ENCODE data around the gene FIS1.

Gene FIS1

DNA sequence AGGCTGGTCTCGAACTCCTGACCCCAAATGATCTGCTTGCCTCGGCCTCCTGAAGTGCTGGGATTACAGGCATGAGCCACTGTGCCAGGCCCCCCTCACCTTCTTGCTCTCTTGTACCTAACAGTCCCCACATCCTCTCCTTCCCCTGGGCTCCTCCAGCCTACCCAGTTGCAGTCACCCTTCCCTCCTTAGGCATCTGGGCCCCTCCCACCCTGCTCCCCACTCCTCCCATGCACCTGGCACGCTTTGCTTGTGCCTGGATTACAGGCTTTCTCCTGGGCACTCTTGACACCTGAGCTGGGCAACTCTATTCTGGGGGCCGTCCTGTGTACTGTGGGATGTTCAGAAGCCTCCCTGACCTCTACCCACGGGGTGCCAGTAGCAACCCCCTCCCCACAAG, 10.2 kb downstream of the FIS1 start:
- no peak for DNase-seq (ENCODE audit: low spot score)

DNA sequence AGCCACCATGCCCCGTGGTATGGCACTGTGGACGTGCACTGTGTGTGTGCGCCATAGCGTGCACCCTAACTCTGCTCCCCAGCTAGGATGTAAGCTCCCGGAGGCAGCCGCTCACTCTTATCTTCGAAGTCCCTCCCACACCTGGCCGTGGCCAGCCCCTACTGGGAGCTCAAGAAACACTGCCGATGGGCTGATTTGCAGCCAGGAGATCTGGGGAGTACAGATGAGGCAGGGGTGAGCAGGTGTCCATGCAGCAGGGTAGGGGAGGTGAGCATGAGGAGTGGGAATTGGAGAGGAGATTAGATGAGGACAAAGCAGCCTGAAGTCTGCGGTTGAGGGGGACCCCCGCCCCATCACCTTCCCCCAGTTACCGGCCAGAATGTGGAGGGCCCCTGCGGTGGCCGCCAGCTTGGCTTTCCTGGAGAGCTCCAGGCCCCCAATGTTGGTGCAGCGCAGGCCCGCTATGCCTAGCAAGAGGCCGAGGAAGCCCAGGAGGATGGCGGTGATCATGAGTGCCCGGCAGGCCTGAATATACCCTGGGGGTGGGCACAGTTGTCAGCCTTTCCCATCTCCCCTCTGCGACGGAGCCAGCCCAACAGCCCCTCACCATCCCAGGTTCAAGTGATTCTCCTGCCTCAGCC, 10.9 kb downstream of the FIS1 start:
- DNase-seq (ENCODE audit: low spot score), result no peak

DNA sequence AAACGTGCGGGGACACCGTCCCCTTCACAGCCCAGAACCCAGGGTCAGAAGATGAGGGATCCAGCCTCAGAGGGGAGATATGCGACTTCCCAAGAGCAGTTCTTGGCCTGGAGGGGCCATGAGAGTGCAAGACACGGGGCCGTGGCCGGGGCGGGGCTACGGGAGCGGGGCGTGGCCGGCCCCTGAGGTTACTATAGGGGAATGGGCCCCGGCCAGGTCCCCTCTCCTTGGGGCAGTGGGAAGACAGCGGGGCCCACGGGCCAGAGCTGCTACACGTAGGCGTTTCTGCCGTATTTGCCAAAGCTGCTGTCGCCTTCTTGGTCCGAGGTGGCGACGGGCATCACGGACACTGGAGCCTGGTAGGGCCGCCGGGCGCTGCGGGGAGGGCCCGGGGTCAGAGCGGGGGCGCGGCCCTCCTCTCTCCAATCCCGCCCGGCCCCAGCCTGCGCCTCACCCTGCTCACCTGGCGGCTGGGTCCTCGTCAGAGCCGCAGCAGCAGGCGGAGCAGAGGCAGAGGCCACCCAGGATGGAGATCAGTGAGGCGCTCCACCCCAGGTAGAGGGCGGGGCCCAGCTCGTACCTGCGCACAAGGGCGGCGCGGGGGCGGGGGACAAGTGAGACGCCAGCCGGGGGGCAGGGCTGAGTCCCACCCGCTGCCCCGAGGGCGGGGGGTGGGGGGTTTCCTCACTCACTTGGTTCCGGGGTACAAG, 12.6 kb downstream of the FIS1 start:
- no peak for DNase-seq (ENCODE audit: low spot score)

DNA sequence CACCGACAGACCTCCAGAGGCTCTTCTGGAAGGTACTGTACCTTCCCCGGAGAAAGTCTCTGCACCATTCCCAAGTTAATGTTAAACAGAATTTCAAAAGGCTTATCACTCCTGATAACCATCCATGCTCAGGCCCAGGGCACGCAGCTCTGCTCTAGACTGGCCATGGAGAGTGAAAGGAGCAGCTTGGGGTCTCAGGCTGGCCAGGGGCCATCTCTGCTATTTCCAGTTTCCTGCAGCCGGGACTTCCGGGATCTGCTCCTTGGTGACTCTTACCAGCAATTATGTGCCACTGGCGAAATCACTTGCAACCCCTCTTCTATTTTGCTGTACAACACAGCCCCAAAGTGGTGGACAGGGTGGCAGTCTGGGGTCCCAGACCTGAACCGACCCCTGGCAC, 13.2 kb downstream of the FIS1 start:
- no peak for DNase-seq (ENCODE audit: low spot score)

DNA sequence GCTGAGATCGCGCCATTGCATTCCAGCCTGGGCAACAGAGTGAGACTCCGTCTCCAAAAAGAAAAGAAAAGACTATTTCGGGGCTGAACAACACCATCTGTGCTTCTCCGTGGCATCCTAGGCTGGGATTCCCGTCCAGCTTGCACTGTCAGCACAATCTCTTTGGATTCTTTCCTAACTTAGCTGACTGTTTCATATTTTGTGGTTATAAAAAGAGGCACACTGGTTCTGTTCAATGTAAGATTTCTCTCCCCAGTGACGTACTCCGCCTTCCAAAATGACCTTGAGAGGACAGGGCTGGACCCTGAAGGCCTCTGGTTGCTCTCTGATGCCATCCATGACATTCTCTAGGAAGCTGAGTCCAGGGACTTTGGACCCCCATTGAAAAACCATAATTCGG, 18.2 kb downstream of the FIS1 start:
- no peak for DNase-seq (ENCODE audit: low spot score)

DNA sequence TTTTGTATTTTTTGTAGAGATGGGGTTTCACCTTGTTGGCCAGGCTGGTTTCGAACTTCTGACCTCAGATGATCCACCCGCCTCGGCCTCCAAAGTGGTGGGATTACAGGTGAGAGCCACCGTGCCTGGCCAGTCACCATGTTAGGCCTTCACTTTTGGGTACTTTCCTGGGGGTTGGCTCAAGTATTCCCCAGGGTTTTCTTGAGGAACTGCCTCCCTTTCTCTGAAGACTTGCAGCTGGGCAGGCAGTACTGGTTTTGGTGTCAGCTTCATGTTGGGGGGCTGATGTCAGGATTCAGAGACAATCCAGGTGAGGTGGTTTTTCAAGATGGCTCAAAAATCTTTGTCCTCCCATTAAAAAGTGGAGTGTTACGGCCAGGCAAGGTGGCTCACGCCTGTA, 19.2 kb downstream of the FIS1 start:
- DNase-seq (ENCODE audit: low spot score), result no peak

DNA sequence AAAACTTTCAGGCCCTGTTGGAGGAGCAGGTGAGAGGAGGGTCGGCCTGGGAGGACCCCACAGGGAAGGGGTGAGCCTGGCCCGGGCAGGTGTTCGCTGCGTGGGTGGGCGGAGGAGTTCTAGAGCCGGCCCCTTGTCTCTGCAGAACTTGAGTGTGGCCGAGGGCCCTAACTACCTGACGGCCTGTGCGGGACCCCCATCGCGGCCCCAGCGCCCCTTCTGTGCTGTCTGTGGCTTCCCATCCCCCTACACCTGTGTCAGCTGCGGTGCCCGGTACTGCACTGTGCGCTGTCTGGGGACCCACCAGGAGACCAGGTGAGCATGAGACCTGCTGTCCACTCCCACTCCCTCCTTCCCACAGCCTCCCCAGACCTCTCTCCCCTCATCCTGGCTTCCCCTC, 21.4 kb downstream of the FIS1 start:
- DNase-seq (ENCODE audit: low spot score), result no peak

DNA sequence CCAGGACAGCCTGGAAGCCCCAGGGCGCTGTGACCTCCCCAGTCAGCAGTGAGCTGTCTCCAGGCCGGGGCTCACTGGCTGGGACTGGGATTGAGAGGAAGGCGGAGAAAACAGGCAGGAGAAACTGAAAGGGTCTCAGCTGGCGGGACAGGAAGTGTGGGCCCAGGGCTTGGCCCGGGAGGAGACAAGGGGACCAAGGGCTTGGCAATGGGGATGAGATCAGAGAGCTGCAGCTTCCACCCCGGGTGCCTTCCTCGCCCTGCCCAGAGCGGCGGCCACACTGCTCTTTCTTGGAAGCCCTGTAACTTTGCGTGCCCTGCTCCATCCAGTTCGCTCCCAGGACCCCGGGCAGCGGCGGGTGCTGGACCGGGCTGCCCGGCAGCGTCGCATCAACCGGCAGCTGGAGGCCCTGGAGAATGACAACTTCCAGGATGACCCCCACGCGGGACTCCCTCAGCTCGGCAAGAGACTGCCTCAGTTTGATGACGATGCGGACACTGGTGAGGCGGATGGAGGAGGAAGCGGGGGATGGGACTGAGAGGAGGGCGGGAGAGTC, 22.5 kb downstream of the FIS1 start:
- no peak for DNase-seq (ENCODE audit: low spot score)

DNA sequence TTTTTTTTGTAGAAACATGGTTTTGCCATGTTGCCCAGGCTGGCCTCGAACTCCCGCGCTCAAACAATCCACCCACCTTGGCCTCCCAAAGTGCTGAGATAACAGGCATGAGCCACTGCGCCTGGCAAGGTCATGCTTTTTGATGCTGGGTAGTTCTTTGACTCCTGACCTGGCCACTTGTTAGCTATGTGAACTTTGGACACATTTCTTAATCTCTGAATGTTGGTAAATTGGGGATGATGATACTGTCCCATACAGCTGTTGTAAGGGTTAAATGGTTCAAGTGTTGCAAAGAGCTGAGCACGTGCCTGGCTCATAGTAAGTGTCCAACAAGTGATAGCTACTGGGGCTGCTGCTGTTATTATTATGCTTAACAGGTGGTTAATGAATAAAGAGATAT, 24.6 kb downstream of the FIS1 start:
- DNase-seq (ENCODE audit: low spot score), result no peak

DNA sequence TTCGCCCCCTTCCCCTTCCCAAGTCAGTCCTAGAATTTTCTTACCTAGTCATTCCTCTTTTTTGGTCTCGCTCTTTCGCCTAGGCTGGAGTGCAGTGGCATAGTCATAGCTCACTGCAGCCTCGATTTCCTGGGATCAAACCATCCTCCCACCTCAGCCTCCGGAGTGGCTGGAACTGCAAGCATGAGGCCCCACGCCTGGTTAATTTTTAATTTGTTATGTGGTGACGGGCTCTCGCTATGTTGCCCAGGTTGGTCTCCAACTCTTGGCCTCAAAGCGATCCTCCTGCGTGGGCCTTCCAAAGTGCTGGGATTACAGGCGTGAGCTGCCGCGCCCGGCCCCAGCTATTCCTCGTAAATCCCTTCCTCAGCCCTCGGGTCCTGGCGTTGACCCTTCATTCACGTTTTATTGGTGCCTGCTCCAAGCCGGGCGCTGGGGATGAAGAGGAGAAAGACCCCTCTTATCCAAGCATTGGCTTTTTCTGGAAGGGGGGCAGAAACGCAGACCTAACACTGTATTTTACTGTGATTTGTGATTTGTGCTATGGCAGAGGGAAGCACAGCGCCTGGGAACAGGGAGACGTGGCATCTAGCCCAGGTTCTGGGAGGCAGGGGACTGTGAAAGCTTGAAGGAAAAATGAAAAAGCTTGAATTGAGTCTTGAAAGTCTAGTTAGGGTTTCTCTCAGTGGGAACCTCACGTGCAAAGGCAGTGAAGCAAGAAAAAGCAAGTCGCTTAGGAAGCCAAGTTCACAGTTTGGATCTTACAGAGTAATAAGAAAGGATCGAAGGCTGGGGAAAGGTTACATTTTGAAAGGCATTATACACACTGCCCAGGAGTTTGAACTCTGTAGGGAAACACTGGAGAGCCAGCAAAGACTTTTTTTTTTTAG, 26.4 kb downstream of the FIS1 start:
- DNase-seq (ENCODE audit: low spot score), result no peak

DNA sequence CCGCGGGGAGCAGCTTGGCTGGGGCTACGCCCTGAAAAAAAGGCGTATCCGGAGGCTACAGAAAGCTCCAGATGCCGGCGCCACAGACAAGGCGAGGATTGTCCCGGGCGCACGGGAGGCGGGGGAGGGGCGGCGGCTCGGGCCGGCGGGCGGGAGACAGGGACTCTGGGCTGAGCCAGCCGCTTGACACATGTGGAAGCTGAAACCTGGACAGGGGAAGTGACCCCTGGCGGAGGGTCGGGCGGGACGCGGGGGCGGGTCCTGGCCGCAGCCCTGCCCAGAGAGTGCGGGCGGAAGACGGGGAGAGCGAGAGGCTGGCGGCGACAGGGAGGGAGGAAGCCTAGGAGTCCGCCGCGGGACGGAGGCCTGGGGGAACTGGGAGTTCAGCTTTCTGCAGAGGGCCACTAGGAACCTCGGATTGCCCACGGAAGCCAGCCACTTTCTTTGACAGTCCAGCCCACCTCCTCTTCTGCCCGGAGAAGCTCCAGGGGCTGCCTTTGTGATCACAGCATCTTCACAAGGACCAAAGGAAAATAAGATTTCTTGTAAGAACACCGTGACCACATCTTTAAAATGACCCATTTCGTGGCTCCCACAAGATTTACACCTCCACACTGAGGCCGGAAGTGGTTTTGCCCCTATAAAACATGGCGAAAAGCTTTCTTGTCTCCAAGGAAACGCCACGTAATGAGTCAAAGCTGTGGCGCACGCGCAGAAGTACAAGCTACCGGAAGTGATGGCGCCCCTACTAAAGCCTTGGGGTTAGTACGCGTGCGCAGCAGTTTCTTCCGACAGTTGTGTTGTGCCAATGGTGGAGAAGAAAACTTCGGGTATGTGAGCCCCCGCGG, 27.3 kb downstream of the FIS1 start, which contains the start of the genes PLOD3 and ZNHIT1:
TSS of gene PLOD3 (minus strand) at position 194 of the 848 bp plus-strand sequence. CDS start 307 bp downstream, outside the sequence.
TSS of gene ZNHIT1 (plus strand) at position 778 of the 848 bp plus-strand sequence. CDS start at position 809, 31 bp downstream.
- peak; percentile 98 for DNase-seq (ENCODE audit: low spot score)

DNA sequence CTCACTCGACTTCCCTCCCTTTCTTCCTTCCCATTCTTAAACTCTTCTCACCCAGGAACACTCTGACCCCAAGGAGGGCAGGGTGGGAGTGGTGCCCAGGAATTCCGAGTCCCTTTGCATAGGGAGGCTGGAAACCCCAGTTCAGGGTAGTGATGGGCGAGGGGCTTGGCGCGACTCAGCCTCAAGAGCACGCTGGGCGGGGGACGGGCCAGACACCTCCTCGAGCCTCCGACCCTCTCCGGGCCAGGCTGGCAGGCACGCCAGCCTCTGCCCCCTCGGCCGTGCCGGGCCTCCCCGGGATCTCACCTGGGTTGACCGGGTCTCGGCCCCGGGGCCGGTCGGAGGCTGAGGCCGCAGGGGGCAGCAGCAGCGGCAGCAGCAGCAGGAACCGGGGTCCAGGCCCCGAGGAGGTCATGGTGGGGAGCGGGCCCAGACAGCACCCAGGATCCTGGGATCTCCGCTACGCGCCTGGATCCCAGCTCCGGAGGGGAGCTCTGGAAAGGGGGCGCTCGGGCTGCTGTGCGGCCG, 28.0 kb downstream of the FIS1 start:
- peak; percentile 28 for DNase-seq (ENCODE audit: low spot score)

DNA sequence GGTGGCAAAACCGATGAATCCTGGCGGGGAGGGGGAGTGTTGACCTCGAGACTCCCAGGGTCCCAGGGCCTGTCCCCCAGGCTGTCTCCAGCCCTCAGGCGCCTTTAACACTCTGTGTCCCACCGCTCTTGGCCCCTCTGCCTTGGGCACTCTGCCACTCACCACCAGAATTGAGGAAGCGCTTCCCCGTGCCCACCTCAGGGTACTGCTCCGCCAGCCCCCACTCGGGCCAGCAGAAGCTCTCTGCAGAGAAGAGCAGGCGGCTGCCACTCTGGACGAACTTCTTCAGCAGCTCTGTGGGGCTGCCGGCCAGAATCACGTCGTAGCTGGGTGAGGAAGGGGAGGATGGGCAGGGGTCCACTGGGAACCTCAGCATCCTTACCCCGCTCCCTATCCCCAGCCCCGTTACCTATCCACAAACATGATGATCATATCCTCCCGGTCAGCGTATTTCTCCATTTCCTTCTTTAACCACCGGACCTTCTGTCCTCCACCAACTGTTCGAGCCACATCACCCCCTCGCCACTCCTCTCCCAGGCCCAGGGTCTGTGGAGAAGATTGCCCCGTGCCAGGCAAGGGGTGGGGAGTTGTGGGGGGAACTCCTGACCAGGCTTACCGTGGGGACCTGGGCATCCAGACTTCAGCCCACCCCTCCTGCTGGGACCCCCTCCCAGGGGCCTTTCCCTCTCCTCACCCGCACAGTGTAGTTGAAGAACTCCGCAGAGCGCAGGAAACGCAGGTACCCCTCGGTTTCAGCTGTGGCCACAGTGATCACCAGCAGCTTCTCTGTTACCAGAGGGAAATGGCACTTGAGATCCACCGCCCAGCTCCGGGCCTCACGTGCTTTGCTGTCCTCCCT, 28.7 kb downstream of the FIS1 start:
- no peak for DNase-seq (ENCODE audit: low spot score)

DNA sequence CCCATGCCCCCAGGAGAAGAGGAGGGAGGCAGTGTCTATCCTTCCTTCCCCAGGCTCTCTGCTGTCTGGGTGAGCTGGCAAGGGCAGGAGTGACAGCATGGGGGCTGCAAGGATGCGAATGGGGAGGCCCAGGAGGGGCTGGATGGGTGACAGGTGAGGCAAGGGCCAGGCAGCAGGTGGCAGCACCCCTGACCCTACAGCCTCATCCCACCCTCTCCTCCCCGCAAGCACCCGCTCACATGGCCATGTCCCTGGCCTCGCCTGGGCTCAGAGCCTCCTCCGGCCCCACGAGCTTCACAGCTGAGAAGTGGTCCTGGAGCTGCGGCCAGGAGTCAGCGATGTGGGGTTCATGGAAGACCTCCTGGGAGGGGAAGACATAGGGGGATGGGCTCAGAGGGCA, 32.9 kb downstream of the FIS1 start:
- DNase-seq (ENCODE audit: low spot score), result no peak

DNA sequence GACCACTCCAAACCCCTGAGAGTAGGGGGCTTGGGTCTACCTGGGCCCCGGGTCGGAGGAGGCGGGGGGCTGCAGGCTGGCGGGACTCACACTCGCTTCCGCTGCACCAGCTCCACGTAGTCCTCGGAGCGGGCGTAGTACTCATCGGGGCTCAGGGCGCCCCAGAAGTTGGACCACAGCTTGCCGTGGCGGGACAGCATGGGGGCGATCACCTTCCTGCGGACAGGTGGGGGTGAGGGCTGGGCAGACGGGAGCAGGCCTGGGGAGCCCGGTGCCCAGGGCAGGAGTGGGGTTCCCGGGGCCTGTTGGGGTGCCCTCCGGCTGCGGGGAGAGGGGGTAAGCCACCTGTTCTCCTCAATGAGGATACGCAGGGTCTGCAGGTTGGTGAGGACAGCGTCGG, 33.4 kb downstream of the FIS1 start:
- DNase-seq (ENCODE audit: low spot score), result no peak

DNA sequence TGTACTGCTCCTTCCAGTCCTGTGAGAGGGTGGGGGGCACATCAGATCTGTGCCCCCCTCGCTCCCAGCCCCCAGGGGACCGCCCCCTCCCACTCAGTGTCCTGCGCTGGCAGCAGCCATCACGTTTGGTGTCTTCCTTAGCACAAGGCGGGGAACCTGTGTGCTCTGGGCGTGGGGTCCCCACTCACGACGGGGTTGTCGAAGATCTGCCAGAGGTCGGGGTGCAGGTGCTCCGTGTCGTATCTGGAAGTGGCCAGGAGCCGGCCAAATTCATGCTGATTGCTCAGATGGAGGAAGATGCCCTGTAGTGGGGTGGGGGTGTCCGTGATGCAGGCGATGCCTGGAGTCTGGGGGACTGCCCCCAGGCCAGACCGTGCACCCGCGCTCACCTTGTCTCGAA, 34.7 kb downstream of the FIS1 start:
- DNase-seq (ENCODE audit: low spot score), result no peak

DNA sequence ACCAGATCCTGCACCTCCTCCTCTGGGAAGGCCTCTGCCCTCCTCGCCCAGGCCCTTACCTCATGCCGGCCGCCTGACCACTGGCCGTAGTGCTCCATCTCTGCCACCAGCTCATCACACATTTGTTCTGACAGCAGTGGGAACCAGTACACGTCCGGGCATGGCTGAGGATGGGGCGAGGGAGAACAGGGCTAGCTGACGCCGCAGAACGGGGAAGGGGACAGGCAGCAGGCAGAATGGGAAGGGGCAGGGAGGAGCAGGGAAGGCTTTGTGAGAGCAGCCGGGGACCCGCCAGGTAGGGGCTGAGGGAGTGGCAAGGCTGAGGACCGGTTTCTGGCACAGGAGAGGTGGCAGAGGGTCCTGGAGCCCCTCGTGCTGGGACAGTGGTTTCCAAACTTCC, 36.1 kb downstream of the FIS1 start:
- no peak for DNase-seq (ENCODE audit: low spot score)

DNA sequence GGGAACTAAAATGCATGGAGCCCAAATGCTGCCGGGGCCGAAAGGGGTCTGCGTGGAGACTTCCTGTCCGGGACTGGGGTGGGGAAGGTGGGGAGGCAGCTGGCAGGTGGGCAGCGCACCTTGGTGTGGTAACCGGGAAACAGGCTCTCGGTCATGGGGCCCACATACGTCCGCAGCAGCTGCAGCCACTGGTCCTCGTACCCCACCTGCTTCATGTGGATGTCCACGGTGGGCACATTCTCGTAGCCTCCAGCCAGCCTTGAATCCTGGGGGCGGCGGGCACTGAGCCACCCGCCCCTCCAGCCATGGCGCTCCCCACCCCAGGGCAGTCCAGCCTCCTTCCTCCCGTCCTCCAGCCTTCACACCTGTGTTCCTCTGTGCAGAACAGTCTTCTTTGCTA, 37.4 kb downstream of the FIS1 start:
- no peak for DNase-seq (ENCODE audit: low spot score)

DNA sequence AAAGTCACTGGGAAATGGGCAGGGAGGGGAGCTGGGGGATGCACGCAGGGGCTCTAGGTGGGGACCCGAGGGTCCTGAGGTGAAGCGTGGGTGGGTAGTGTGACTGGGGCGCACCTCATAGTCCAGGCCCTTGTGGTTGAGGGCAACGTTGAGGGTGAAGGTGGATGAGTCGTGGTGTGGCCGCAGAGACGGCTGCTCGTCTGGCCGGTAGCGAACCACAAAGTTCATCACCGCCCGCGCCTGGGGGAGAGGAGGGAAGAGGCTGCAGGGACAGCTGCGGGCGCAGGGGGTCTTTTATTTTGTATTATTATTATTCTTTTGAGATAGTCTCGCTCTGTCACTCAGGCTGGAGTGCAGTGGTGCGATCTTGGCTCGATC, 38.2 kb downstream of the FIS1 start:
- no peak for DNase-seq (ENCODE audit: low spot score)

DNA sequence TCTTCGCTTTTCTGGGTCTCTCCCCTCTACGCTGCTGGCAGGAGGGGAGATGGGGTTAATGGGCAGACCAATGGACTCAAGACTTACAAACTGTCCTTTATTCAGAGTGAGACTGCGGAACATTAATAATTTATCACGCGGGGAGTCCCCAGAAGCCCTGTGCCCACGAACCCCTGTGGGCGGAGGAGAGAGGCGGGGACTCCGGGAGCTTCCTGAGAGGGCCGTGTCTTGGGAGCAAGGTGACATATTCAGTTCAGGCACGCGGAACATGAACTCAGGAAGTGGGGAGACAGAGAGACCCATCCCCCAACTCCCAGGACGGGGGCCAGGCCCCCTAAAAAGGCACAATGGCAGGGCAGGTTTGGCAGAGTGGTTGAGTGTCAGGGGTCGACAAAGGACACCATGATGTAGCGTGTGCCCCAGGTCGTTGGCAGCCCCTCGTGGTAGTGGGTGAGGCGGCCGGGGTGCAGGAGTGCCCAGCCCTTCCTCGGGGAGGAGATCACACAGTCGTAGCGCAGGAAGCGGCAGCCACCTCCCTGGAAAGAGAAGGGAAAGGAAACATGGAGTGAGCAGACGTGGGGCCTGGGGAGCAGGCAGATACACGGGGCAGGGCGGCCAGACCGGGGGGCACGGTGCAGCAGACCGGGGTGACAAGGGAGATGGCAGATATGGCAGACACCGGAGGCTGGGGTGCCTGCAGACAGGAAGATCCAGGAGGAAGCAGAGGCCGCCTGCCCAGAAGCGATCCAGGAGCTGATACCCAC, 38.8 kb downstream of the FIS1 start:
- DNase-seq (ENCODE audit: low spot score), result no peak

Data from Ammon's horn (tissue), 1 donor.